Measurements from ENCODE around the gene EXOC7. TPM values are rescaled to one million over a fixed set of nuclear protein-coding genes. Genes with fewer than 3 reads are reported as not detected.

Gene EXOC7
- total and polyA plus RNA-seq, 2 experiments from 2014 or later, result 134 to 166 TPM

- H3K36me3 ChIP-seq, result no peaks in the 10 kb centered on the region
- TF ChIP-seq CTCF (IDR thresholded peaks at IDR 0.05; ENCODE audit: low read depth, low read length), result no peak
- no peaks in the 10 kb centered on the region for H3K27me3 ChIP-seq
- no peak for DNase-seq (ENCODE audit: low read depth in 1 of 2, low spot score in 1 of 2)
- H3K4me1 ChIP-seq (ENCODE audit: low read depth), result no peaks in the 10 kb centered on the region
- H3K4me3 ChIP-seq, result no peak overlapping the region
- H3K27ac ChIP-seq, result no peak overlapping the region
- no peaks in the 10 kb centered on the region for H3K9me3 ChIP-seq (ENCODE audit: low read depth)
Observed at GRCh38 chr17:76115138-76115754, 11.7 kb upstream of the EXOC7 start.

- Histone ChIP-seq H3K4me1 (ENCODE audit: low read depth) (no peaks in the 10 kb centered on the region), H3K9me3 (ENCODE audit: low read depth) (no peaks in the 10 kb centered on the region), H3K36me3 (no peaks in the 10 kb centered on the region), H3K4me3 (no peak overlapping the region), H3K27me3 (no peaks in the 10 kb centered on the region), H3K27ac (no peak overlapping the region)
- no peak for TF ChIP-seq CTCF (IDR thresholded peaks at IDR 0.05; ENCODE audit: low read depth, low read length)
- no peak for DNase-seq (ENCODE audit: low read depth in 1 of 2, low spot score in 1 of 2)
Observed at GRCh38 chr17:76111956-76112355, 8.4 kb upstream of the EXOC7 start.

- Histone ChIP-seq H3K27me3 (no peaks in the 10 kb centered on the region), H3K36me3 (no peaks in the 10 kb centered on the region), H3K9me3 (ENCODE audit: low read depth) (no peaks in the 10 kb centered on the region), H3K4me1 (ENCODE audit: low read depth) (peaks cover 3% of the 10 kb centered on the region), H3K4me3 (no peak overlapping the region), H3K27ac (no peak overlapping the region)
- TF ChIP-seq CTCF (IDR thresholded peaks at IDR 0.05; ENCODE audit: low read depth, low read length), result peak; percentile 16
- DNase-seq (ENCODE audit: low read depth in 1 of 2, low spot score in 1 of 2), result peak in 1 of 2 donors; percentile 23
Observed at GRCh38 chr17:76107509-76107908, 3.9 kb upstream of the EXOC7 start.

GRCh38 chr17:76106703-76107102 lies 3.1 kb upstream of the EXOC7 start:
- DNase-seq (ENCODE audit: low read depth in 1 of 2, low spot score in 1 of 2), result no peak
- Histone ChIP-seq H3K9me3 (ENCODE audit: low read depth) (no peaks in the 10 kb centered on the region), H3K27ac (no peak overlapping the region), H3K4me3 (no peak overlapping the region), H3K36me3 (peaks cover under 1% of the 10 kb centered on the region), H3K27me3 (no peaks in the 10 kb centered on the region), H3K4me1 (ENCODE audit: low read depth) (peaks cover 5% of the 10 kb centered on the region)
- TF ChIP-seq CTCF (IDR thresholded peaks at IDR 0.05; ENCODE audit: low read depth, low read length), result no peak

GRCh38 chr17:76104896-76105231 lies 1.3 kb upstream of the EXOC7 start:
- Histone ChIP-seq H3K36me3 (peaks cover 12% of the 10 kb centered on the region), H3K9me3 (ENCODE audit: low read depth) (no peaks in the 10 kb centered on the region), H3K27ac (no peak overlapping the region), H3K27me3 (no peaks in the 10 kb centered on the region), H3K4me3 (no peak overlapping the region), H3K4me1 (ENCODE audit: low read depth) (peaks cover 5% of the 10 kb centered on the region)
- no peak for TF ChIP-seq CTCF (IDR thresholded peaks at IDR 0.05; ENCODE audit: low read depth, low read length)
- DNase-seq (ENCODE audit: low read depth in 1 of 2, low spot score in 1 of 2), result no peak
